NCI-H748 (cell line): ENCODE results near the gene DACT1.

ENCODE experiments used
- DNase-seq: peaks from one replicate; lab custom pipeline; 2025; ENCODE audit not compliant: unreplicated experiment; lab: John Stamatoyannopoulos, UW

The DACT1 gene

GRCh38 chr14:58635091-58635830 lies 2.5 kb upstream of the DACT1 start:
- DNase-seq, result no peak

- DNase-seq, result no peak
Observed at GRCh38 chr14:58636129-58636528, 1.6 kb upstream of the DACT1 start.

GRCh38 chr14:58637040-58637390 lies 747 bp upstream of the DACT1 start:
- peak; percentile 67 for DNase-seq

- DNase-seq, result peak; percentile 70
Observed at GRCh38 chr14:58638231-58639197, 752 bp downstream of the DACT1 start.

- DNase-seq, result no peak
Observed at GRCh38 chr14:58639198-58639565, 1.4 kb downstream of the DACT1 start.

GRCh38 chr14:58639842-58640484 lies 2.2 kb downstream of the DACT1 start:
- DNase-seq, result peak; percentile 85

GRCh38 chr14:58640959-58641358 lies 3.2 kb downstream of the DACT1 start:
- no peak for DNase-seq

GRCh38 chr14:58641509-58641908 lies 3.7 kb downstream of the DACT1 start:
- peak; percentile 51 for DNase-seq

- peak; percentile 19 for DNase-seq
Observed at GRCh38 chr14:58643366-58643765, 5.6 kb downstream of the DACT1 start.

GRCh38 chr14:58645641-58646040 lies 7.9 kb downstream of the DACT1 start:
- no peak for DNase-seq

GRCh38 chr14:58646479-58646878 lies 8.7 kb downstream of the DACT1 start:
- DNase-seq, result no peak

- no peak for DNase-seq
Observed at GRCh38 chr14:58647777-58648176, 10.0 kb downstream of the DACT1 start.

- no peak for DNase-seq
Observed at GRCh38 chr14:58650857-58651256, 13.1 kb downstream of the DACT1 start.

GRCh38 chr14:58656671-58657411 lies 19.1 kb downstream of the DACT1 start:
- peak; percentile 35 for DNase-seq

GRCh38 chr14:58659061-58659460 lies 21.3 kb downstream of the DACT1 start:
- DNase-seq, result no peak

GRCh38 chr14:58659846-58660245 lies 22.1 kb downstream of the DACT1 start:
- DNase-seq, result no peak

GRCh38 chr14:58660407-58660806 lies 22.6 kb downstream of the DACT1 start:
- DNase-seq, result no peak

GRCh38 chr14:58662018-58662417 lies 24.3 kb downstream of the DACT1 start:
- DNase-seq, result no peak

- peak; percentile 13 for DNase-seq
Observed at GRCh38 chr14:58662759-58663158, 25.0 kb downstream of the DACT1 start.

- DNase-seq, result peak; percentile 94
Observed at GRCh38 chr14:58663494-58664111, 25.8 kb downstream of the DACT1 start.
